ENCODE measurements around the gene ARHGAP45. TPM values are rescaled to one million over a fixed set of nuclear protein-coding genes. Genes with fewer than 3 reads are reported as not detected.

The ARHGAP45 gene
- total RNA-seq, 1 experiment from 2014 or later = 45.3 TPM

DNA sequence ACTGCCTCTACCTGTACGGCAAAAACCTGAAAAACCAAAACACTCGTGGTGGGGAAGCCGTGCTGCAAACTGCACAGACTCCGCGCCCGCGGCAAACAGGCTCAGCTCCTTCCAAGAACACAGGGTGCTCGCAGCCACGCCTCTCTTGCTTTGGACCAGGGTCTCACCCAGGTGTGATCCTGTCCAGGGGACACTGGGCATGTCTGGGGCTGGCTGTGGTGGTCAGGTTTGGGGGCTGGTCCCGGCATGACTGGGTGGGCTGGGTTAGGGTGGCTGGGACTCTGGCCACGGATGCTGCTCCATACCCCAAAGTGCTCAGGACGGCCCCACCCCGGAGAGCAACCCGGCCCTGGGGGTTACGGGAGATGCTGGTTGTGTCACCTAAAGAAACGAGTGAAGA lies 50.7 kb downstream of the ARHGAP45 start:
- ATAC-seq = no peak
- Histone ChIP-seq H3K36me3 (ENCODE audit: low read depth, low read length) (peaks cover 13% of the 10 kb centered on the region), H3K4me3 (ENCODE audit: low read length) (no peak overlapping the region), H4K20me1 (ENCODE audit: low read length) (0 out of 2 replicates have a peak, but pooled peaks cover under 1% of the 10 kb centered on the region), H3K4me1 (ENCODE audit: insufficient read depth, low read length) (no peaks in the 10 kb centered on the region), H3K9me3 (ENCODE audit: low read length) (no peaks in the 10 kb centered on the region), H3K79me2 (ENCODE audit: low read length) (no peaks in the 10 kb centered on the region), H3F3A (ENCODE audit: low read length, unreplicated experiment) (no peaks in the 10 kb centered on the region), H2AFZ (ENCODE audit: low read length) (no peak overlapping the region), H3K4me2 (ENCODE audit: low read length) (no peak overlapping the region), H3K9me2 (replicated peaks; ENCODE audit: low read length) (no peaks in the 10 kb centered on the region), H3K9ac (ENCODE audit: low read length) (no peak overlapping the region), H3K27ac (ENCODE audit: low read length) (no peak overlapping the region), H3K27me3 (ENCODE audit: low read length) (no peaks in the 10 kb centered on the region)
- ChIA-PET CTCF (no interaction called here), POLR2A (ENCODE audit: unreplicated experiment) (no interaction called here)
- DNase-seq = no peak
- TF ChIP-seq EZH2phosphoT487 (IDR thresholded peaks at IDR 0.05; ENCODE audit: borderline replicate concordance, low read length) (no peak), EZH2 (IDR thresholded peaks at IDR 0.05; ENCODE audit: low read length, unreplicated experiment) (no peak)
- TF ChIP-seq, protein P1, sequence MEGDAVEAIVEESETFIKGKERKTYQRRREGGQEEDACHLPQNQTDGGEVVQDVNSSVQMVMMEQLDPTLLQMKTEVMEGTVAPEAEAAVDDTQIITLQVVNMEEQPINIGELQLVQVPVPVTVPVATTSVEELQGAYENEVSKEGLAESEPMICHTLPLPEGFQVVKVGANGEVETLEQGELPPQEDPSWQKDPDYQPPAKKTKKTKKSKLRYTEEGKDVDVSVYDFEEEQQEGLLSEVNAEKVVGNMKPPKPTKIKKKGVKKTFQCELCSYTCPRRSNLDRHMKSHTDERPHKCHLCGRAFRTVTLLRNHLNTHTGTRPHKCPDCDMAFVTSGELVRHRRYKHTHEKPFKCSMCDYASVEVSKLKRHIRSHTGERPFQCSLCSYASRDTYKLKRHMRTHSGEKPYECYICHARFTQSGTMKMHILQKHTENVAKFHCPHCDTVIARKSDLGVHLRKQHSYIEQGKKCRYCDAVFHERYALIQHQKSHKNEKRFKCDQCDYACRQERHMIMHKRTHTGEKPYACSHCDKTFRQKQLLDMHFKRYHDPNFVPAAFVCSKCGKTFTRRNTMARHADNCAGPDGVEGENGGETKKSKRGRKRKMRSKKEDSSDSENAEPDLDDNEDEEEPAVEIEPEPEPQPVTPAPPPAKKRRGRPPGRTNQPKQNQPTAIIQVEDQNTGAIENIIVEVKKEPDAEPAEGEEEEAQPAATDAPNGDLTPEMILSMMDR (conservative IDR thresholded peaks at IDR 0.05; ENCODE audit: low read depth, low read length) = no peak
- intact Hi-C loops (cut with micrococcal nuclease) = no loop called here
- no TSS peak for BruUV-seq (replicated peaks)

DNA sequence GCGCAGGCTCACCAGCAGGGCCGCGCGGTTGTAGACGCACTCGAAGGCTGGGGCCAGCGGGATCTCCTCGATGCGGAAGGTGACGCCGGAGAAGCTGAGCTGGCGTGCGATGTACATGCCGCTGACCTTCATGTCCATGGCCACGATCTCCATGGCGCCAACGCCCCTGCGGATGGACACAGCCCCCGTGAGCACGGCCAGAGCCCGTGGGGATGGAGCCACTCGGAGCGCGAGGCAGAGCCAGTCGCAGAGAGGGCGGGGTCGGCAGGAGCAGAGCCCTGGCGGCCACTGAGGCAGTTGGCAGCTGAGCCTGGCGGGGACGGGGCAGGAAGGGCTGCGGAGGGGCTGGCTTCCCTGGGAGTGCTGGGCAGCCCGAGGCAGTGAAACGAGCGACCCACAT lies 52.0 kb downstream of the ARHGAP45 start:
- no peak overlapping the region for H3K4me3 ChIP-seq (ENCODE audit: low read length)
- intact Hi-C loops (cut with micrococcal nuclease) = no loop called here
- no peak for DNase-seq
- no peaks in the 10 kb centered on the region for H3K4me1 ChIP-seq (ENCODE audit: insufficient read depth, low read length)
- POLR2A ChIA-PET (ENCODE audit: unreplicated experiment) = no interaction called here
- no peak overlapping the region for H2AFZ ChIP-seq (ENCODE audit: low read length)
- CTCF ChIA-PET = no interaction called here
- H3K79me2 ChIP-seq (ENCODE audit: low read length) = no peaks in the 10 kb centered on the region
- TF ChIP-seq EZH2 (IDR thresholded peaks at IDR 0.05; ENCODE audit: low read length, unreplicated experiment) (no peak), EZH2phosphoT487 (IDR thresholded peaks at IDR 0.05; ENCODE audit: borderline replicate concordance, low read length) (no peak)
- TF ChIP-seq, protein P1 (conservative IDR thresholded peaks at IDR 0.05; ENCODE audit: low read depth, low read length) = no peak
- H4K20me1 ChIP-seq (ENCODE audit: low read length) = 0 out of 2 replicates have a peak, but pooled peaks cover 3% of the 10 kb centered on the region
- H3K9me3 ChIP-seq (ENCODE audit: low read length) = no peaks in the 10 kb centered on the region
- H3K4me2 ChIP-seq (ENCODE audit: low read length) = no peak overlapping the region
- ATAC-seq = no peak
- no peak overlapping the region for H3K27ac ChIP-seq (ENCODE audit: low read length)
- H3K36me3 ChIP-seq (ENCODE audit: low read depth, low read length) = peaks cover 15% of the 10 kb centered on the region
- H3K27me3 ChIP-seq (ENCODE audit: low read length) = no peaks in the 10 kb centered on the region
- H3K9me2 ChIP-seq (replicated peaks; ENCODE audit: low read length) = no peaks in the 10 kb centered on the region
- no peaks in the 10 kb centered on the region for H3F3A ChIP-seq (ENCODE audit: low read length, unreplicated experiment)
- no TSS peak for BruUV-seq (replicated peaks)
- no peak overlapping the region for H3K9ac ChIP-seq (ENCODE audit: low read length)

DNA sequence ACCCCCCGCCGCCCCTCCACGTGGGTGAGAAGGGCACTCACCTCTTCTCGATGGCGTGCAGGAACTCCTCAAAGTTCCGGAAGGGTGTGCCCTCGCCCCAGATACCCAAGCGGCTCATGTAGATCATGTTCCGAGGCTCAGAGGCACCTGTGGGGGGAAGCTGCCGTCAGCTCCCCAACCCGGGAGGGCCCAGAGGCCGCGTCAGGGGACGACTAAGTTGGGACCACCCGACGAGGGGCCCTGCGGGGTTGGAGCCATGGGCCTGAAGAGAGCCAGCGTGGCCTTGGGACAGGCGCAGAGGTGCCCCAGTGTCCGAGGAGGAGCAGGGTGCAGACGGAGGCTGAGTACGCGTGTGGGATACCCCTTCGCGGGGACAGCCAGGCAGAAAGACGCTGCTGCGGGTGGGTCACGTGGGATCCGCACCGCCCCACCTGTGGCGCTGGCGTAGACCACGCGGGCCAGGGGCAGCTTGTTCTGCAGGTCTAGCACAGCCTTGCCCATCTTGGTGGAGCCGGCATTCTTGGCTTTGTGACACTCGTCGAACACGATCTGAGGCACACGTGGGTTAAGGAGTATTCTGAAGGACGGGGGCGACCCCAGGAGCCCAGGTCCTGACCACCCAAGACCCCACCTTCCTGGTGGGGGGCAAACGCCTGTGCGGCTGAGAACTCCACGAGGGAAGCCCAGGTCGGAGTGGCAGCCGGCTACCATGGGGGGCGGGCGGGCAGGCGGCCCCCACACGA lies 52.7 kb downstream of the ARHGAP45 start:
- H3K9me2 ChIP-seq (replicated peaks; ENCODE audit: low read length) = no peaks in the 10 kb centered on the region
- H3K27me3 ChIP-seq (ENCODE audit: low read length) = no peaks in the 10 kb centered on the region
- peaks cover 18% of the 10 kb centered on the region for H3K36me3 ChIP-seq (ENCODE audit: low read depth, low read length)
- 0 out of 2 replicates have a peak, but pooled peaks cover 3% of the 10 kb centered on the region for H4K20me1 ChIP-seq (ENCODE audit: low read length)
- H3K4me2 ChIP-seq (ENCODE audit: low read length) = no peak overlapping the region
- H3K27ac ChIP-seq (ENCODE audit: low read length) = no peak overlapping the region
- no peaks in the 10 kb centered on the region for H3K79me2 ChIP-seq (ENCODE audit: low read length)
- no peaks in the 10 kb centered on the region for H3K4me1 ChIP-seq (ENCODE audit: insufficient read depth, low read length)
- H3F3A ChIP-seq (ENCODE audit: low read length, unreplicated experiment) = no peaks in the 10 kb centered on the region
- intact Hi-C loops (cut with micrococcal nuclease) = no loop called here
- H3K9me3 ChIP-seq (ENCODE audit: low read length) = no peaks in the 10 kb centered on the region
- CTCF ChIA-PET = no interaction called here
- POLR2A ChIA-PET (ENCODE audit: unreplicated experiment) = no interaction called here
- no peak overlapping the region for H2AFZ ChIP-seq (ENCODE audit: low read length)
- TF ChIP-seq, protein P1 (conservative IDR thresholded peaks at IDR 0.05; ENCODE audit: low read depth, low read length) = no peak
- TF ChIP-seq EZH2 (IDR thresholded peaks at IDR 0.05; ENCODE audit: low read length, unreplicated experiment) (no peak), EZH2phosphoT487 (IDR thresholded peaks at IDR 0.05; ENCODE audit: borderline replicate concordance, low read length) (no peak)
- ATAC-seq = no peak
- no peak overlapping the region for H3K9ac ChIP-seq (ENCODE audit: low read length)
- BruUV-seq (replicated peaks) = no TSS peak
- no peak overlapping the region for H3K4me3 ChIP-seq (ENCODE audit: low read length)
- no peak for DNase-seq
